Stimulated activated naive CD8-positive, alpha-beta T cell treated with anti-CD3 and anti-CD28 coated beads, Interleukin-15, Interleukin-2, amounts not matched to agents 100 U/mL and 50 U/mL, for 24 hours (primary cell): ENCODE measurements around the gene ADAMTS17.

ENCODE experiments used
- ATAC-seq: fragments of 150-1000 bp; cut with Tn5 transposase; one replicate; pipeline ENCODE4 v1.10.0; 2021
- DNase-seq: peaks from one replicate; pipeline ENCODE4 v3.0.0; 2021

Gene ADAMTS17

GRCh38 chr15:100050877-100051786 lies 290.6 kb downstream of the ADAMTS17 start:
- ATAC-seq (no peak), DNase-seq (no peak)

DNA sequence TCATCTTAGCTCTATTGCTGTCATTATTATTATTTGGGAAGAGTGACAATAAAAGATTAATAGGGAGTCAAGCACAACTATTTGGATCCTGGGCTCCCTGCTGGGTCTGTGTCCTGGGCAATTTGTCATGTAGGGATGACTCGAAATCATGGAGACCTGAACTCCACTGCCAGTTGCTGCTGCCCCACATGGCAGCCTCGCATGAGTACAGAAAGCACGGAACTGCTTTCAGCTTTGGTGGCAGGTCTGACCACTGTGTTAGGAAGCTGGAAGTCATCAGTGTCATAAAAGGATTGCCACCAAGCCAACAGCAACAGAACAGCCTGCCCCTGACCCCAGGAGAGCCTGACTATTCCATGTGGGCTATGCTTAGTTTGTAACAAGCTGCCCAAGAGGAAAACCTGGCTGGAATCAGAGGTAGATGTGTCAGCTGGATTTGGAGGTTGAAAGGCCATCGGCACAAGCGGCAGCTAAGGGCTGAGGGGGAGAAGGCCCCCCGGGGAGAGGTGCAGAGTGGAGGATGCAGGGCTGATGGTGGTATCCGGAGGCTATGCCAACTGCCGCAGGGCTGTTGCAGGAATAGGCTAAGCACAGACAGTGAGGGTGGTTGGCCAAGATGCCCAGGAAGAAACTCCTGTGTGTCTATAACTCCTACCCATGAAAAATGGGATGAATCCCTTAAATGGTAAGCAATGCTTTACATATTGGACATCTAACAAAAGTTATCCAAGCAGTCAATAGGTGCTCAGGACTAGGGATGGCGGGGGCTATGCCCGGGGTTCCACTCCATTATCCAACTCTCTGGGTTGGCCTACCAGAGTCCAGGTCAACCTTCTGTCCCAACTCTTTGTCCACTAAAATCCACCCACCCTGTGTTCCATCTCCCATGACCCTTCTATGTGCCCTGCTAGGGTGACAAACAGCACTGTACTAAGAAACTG lies 291.6 kb downstream of the ADAMTS17 start:
- ATAC-seq (no peak), DNase-seq (no peak)

DNA sequence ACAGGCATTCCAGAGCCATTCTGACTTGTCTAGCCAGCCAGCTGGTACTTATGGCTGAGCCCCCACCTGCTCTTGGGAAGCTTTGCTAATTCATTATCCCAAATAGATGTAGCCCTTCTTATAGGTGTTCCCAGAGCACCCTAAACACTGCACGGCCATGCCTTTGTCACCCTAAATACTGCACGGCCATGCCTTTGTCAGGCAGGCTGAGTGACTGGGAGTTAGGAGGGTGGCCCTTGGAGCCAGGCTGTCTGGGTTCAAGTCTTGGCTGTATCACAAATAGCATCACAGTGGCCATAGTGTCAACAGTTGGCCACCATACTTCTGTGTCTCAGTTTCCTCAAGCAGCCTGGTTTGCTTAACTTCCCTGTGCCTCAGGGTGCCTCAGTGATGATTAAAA lies 292.3 kb downstream of the ADAMTS17 start:
- ATAC-seq (no peak), DNase-seq (no peak)

GRCh38 chr15:100048736-100049135 lies 293.0 kb downstream of the ADAMTS17 start:
- ATAC-seq: no peak

GRCh38 chr15:100043692-100044091 lies 298.1 kb downstream of the ADAMTS17 start:
- no peak for DNase-seq
- ATAC-seq: no peak

More at GRCh38 chr15:100048736-100049135, 293.0 kb downstream of the ADAMTS17 start:
- no peak for DNase-seq

DNA sequence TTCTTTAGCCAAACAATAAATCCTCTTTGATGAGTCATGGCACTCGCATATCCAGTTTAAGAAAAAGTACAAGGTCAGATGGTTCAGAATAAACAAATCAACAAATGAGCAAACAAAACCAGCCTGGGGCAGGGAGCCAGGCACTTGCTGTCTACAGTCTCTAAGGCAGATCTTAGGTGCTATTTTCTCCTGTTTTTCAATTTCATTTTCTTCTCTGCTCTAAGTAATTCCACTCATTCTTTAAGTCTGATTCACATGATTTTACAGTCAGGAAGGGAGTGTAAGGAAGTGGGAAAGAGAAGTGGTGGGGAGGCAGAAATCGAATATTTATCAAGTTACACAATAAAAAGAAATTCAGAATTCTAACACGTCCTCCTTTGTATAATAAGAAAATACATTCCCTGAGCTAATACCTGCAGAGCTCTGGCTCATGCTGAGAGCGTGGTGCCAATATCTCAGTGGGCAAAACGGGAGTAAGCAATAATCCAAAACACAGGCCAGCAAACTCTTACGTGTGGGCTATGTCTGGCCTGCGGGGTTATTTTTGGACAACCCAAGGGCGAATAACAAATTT lies 298.6 kb downstream of the ADAMTS17 start:
- ATAC-seq (no peak), DNase-seq (no peak)

DNA sequence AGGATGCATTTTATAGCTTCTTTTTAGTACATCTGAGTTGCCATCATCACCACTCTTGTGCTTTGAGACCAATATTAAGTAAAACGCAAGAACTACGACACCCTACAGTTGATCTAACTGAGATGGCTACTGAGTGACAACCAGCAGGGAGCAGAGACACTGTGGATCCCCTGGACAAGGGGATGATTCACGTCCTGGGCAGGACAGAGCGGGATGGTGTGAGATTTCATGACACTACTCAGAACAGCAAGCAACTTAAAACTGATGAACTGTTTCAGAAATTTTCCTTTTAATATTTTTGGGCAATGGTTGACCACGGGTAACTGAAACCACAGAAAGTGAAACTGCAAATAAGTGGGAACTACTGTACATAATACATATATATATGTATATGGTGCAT lies 299.2 kb downstream of the ADAMTS17 start:
- DNase-seq (no peak), ATAC-seq (no peak)

DNA sequence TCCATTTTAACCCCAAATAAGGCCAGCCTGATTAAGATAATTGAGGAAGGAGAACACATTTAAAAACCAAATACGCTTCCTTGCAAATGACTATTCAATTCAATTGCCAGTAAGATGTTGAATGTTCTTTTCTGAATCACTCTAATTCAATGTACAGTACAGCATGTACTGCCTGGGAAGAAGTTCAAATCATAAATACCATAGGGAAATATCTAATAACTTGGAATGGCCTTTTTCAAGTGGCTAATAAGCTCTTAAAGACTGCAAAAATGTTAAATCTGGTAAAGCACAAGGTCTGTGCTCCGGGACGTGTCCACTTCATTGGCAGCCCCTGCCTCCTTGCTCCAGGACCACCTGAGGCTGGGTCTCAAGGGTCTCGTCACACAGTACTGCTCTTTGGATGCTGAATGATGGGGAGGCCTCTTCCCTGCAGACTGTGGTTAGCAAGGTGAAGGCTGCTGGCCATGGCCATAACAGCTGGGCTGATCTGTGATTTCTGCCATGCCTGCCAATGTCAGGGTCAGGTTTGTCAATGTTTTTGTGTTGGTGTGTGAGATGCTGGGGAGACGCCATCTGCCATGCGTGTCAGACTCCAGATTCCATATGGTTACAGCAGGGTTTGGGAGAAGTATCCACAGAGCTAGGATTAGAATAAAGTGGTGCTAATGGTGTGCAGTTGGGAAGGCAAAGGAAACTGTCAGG lies 300.5 kb downstream of the ADAMTS17 start:
- ATAC-seq (no peak), DNase-seq (no peak)

DNA sequence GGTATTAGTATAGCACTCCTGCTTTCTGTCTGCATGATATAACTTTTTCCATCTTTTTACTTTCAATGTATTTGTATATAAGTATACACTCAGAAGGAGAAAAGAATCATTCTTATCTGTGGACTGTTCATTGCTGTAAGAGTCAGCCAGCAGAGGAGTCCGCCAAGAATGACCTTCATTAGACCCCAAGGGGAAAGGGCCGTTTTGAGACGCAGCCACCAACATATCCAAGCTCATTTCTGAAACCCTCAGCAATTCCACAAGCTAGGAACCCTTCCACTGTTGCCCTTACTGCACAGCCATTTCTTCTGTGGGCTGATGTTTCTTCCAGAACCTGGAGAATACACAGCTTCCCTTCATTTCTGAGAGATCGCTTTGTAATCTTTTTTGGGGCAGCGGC lies 301.8 kb downstream of the ADAMTS17 start:
- ATAC-seq (no peak), DNase-seq (no peak)

GRCh38 chr15:100038736-100039135 lies 303.0 kb downstream of the ADAMTS17 start:
- no peak for DNase-seq

DNA sequence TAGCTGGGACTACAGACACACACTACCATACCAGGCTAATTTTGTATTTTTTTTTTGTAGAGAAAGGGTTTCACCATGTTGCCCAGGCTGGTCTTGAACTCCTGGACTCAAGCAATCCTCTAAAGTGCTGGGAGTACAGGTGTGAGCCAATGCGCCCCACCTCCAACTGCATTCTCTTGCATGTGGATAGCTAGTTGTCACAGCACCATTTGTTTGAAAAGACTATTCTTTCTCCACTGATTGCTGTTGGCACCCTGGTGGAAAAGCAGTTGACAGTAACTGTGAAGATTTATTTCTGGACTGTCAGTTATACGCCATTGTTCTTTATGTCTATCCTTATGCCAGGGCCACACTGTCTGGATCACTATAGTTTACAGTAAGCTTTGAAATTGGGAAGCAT lies 303.9 kb downstream of the ADAMTS17 start:
- ATAC-seq (no peak), DNase-seq (no peak)

More at GRCh38 chr15:100038736-100039135, 303.0 kb downstream of the ADAMTS17 start:
- ATAC-seq: no peak

- ATAC-seq: no peak
- DNase-seq: no peak
Measured at GRCh38 chr15:100036015-100036414, 305.8 kb downstream of the ADAMTS17 start.

- DNase-seq (no peak), ATAC-seq (no peak)
Measured at GRCh38 chr15:100034191-100034590, 307.6 kb downstream of the ADAMTS17 start.

GRCh38 chr15:100033140-100033857 lies 308.5 kb downstream of the ADAMTS17 start:
- no peak for ATAC-seq
- DNase-seq: no peak

GRCh38 chr15:100032358-100033085 lies 309.3 kb downstream of the ADAMTS17 start:
- no peak for ATAC-seq
- no peak for DNase-seq

DNA sequence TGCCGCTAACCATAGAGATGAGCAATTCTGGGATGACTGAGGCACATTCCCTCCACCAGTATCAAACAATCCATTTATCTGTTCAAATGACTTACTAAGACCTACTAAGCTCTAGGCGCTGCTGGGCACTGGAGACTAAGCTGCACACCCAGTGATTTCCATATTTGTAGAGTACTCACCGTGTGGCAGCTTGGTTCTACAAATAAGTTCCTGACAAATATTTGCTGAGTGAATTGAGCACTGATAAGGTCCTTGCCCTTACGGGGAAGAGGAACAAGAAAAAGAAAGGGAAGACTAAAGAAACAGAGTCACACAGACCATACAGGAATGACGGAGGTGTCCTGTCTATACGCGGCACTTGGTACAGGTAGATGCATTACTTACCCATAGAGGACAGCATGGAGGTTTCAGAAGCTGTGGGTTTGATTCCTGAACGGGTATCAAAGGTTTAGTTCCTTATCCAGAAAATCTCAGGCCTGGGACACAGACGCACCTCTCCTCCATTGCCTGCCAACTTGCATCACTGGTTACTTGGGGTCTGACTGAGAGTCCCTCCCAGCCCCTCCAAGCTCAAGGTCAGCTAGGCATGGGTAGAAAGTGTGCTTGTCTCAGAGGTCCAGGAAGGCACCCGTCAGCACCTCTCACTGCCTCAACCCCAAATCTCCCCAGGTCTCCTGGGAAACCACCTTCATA lies 310.0 kb downstream of the ADAMTS17 start:
- ATAC-seq (no peak), DNase-seq (no peak)

DNA sequence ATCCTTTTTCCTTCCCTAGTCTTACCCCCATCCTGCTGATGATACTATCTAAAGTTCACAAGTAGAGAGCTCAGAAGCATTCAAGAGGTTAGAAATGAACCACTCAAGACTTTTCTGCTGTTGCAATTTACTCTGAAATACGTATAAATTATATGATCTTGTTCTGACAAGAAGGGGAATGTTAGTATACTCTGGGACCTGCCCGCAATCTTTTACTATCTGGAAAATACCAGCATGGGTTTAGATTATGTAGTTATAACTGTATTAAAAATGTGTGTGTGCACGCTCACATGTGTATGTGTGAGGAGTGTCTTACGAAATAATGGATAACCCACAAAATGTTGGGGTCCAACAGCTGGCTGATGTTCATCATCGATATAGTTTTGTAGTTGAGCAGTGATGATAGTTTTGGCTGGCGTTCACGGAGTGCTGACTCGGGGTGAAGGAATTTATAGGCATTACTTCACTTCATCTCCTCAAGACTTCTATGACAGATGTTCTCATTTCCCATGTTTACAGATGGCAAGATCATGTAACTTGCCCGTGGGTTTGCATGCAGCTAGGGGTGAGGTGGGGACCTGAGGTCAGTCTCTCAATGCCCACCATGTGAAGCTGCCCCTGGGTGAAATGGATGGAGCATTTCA lies 311.1 kb downstream of the ADAMTS17 start:
- no peak for ATAC-seq
- no peak for DNase-seq

- DNase-seq (no peak), ATAC-seq (no peak)
Measured at GRCh38 chr15:100029868-100030479, 311.8 kb downstream of the ADAMTS17 start.

DNA sequence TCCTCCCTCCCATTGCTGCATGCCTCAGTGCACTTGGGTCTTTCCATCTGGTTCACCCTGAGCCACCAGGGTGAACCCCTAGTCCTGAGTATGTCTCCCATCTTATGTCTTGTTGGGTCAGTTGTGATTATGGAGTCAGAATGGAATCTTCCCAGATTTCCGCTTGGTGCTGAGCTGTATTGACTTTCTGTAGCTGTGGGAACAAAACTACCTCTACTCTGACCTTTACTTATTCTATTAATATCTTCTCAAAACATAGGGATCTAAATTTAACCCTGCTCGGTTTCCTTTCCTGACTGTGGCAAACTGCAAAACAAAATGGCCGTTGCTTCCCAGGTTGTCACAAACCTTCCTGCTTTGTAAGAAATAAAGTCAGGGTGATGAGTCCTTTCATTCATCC lies 312.7 kb downstream of the ADAMTS17 start:
- no peak for DNase-seq
- ATAC-seq: no peak
